ENCODE measurements around the gene SCP2D1. TPM values are rescaled to one million over a fixed set of nuclear protein-coding genes. Genes with fewer than 3 reads are reported as not detected.
A peak's percentile ranks its signal among the peaks of the same experiment; 100 is the strongest.

Gene SCP2D1
- polyA plus RNA-seq, 3 donors, result not detected

DNA sequence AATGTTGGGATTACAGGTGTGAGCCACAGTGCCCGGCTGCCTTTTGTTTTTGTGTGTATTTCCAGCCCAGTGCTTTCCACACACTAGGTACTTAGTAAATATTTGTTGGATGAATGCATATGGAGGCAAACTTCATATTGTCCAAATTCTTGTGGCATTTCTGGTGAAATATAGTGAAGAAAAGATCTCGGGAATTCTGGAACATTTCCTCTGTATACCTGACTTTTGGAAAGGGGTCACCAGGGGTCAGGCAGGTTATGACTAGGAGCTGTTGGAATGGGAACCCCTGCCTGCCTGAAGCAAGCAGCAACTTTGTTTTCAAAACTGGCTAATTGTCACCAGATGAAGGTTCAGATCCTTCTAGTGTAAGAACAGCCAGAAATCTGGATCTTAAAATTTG, 12.1 kb upstream of the SCP2D1 start:
- no CpG with 5 or more reads among the region's 2 CpGs for WGBS (ENCODE audit: insufficient coverage)
- H3K4me2 ChIP-seq (replicated peaks; ENCODE audit: extremely low read depth, low read length, poor library complexity, severe bottlenecking), result no peak overlapping the region
- H3K4me3 Mint-ChIP-seq, result no peak overlapping the region

DNA sequence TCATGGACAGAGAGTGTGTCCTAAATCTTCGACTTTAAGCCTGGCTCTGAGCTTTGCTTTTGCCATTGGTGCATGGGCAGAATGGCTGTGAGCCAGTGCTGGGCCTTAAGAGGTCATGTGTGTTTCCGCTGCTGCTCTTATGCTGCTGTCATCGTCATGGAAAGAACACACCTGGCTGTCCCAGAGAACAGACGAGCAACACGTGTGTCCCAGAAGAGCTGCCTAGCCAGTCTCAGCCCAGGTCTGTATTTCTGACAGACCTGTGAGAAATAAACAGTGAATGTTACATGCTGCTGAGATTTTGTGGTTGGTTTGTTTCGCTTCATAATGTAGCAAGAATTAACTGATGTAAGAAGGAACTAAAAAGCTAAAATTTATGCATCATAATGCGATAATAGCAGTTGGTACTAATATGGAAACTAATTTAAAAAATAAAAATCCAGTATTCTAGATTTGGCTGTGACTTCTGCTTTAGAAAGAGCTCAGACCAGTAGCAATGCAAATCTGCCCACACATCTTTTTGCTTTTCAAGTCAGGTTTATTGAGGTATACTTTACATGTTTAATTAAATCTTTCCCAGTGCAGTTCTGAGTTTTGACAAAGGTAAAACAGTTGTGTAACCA, 11.5 kb upstream of the SCP2D1 start:
- intact Hi-C loops (cut with micrococcal nuclease), result no loop called here
- Histone ChIP-seq H3K27ac (ENCODE audit: low read depth in 1 of 2, low read length in 2 of 2) (no peak overlapping the region), H2AFZ (ENCODE audit: insufficient read depth, low read depth, low read length, poor library complexity, severe bottlenecking) (no peak overlapping the region), H3K4me3 (replicated peaks in 1 of 3; ENCODE audit: low read depth in 2 of 3, low read length in 3 of 3) (no peak overlapping the region), H3K4me1 (ENCODE audit: control insufficient read depth in 1 of 2, insufficient read depth in 2 of 2, low read length in 2 of 2) (no peaks in the 10 kb centered on the region), H3K4me2 (replicated peaks; ENCODE audit: extremely low read depth, low read length, poor library complexity, severe bottlenecking) (no peak overlapping the region), H4K20me1 (ENCODE audit: insufficient read depth, low read length) (no peaks in the 10 kb centered on the region), H3K9ac (ENCODE audit: insufficient read depth, low read length, poor library complexity, severe bottlenecking) (no peak overlapping the region), H3K9me3 (replicated peaks in 1 of 2; ENCODE audit: control insufficient read depth in 1 of 2, insufficient read depth in 1 of 2, low read length in 2 of 2) (no peaks in the 10 kb centered on the region), H3K27me3 (ENCODE audit: control insufficient read depth in 2 of 2, insufficient read depth in 2 of 2, low read length in 2 of 2) (no peaks in the 10 kb centered on the region), H3K36me3 (replicated peaks in 1 of 2; ENCODE audit: control insufficient read depth in 1 of 2, insufficient read depth in 2 of 2, low read length in 2 of 2) (no peaks in the 10 kb centered on the region), H3K79me2 (ENCODE audit: insufficient read depth, low read length) (no peaks in the 10 kb centered on the region)
- peaks cover 0 to 2% (median 0%) of the 10 kb centered on the region in 7 donors for H3K9me3 Mint-ChIP-seq
- H3K27ac Mint-ChIP-seq, result no peak overlapping the region
- TF ChIP-seq CTCF (IDR thresholded peaks at IDR 0.05), result no peak
- peaks cover 3 to 8% (median 4%) of the 10 kb centered on the region in 3 donors for H3K27me3 Mint-ChIP-seq (ENCODE audit: low read depth in 3 of 3)
- 87% methylated on average over 5 of the region's 7 CpGs for WGBS (ENCODE audit: insufficient coverage)
- H3K4me1 Mint-ChIP-seq, result no peaks in the 10 kb centered on the region
- H3K4me3 Mint-ChIP-seq, result no peak overlapping the region
- H3K36me3 Mint-ChIP-seq, result no peaks in the 10 kb centered on the region
- DNase-seq, result no peak

More for the DNA sequence above, 12.1 kb upstream of the SCP2D1 start:
- Histone ChIP-seq H3K27me3 (ENCODE audit: control insufficient read depth in 2 of 2, insufficient read depth in 2 of 2, low read length in 2 of 2) (no peaks in the 10 kb centered on the region), H3K79me2 (ENCODE audit: insufficient read depth, low read length) (no peaks in the 10 kb centered on the region), H4K20me1 (ENCODE audit: insufficient read depth, low read length) (no peaks in the 10 kb centered on the region), H3K9me3 (replicated peaks in 1 of 2; ENCODE audit: control insufficient read depth in 1 of 2, insufficient read depth in 1 of 2, low read length in 2 of 2) (no peaks in the 10 kb centered on the region), H3K27ac (ENCODE audit: low read depth in 1 of 2, low read length in 2 of 2) (no peak overlapping the region), H2AFZ (ENCODE audit: insufficient read depth, low read depth, low read length, poor library complexity, severe bottlenecking) (no peak overlapping the region), H3K4me3 (replicated peaks in 1 of 3; ENCODE audit: low read depth in 2 of 3, low read length in 3 of 3) (no peak overlapping the region), H3K4me1 (ENCODE audit: control insufficient read depth in 1 of 2, insufficient read depth in 2 of 2, low read length in 2 of 2) (no peaks in the 10 kb centered on the region), H3K9ac (ENCODE audit: insufficient read depth, low read length, poor library complexity, severe bottlenecking) (no peak overlapping the region), H3K36me3 (replicated peaks in 1 of 2; ENCODE audit: control insufficient read depth in 1 of 2, insufficient read depth in 2 of 2, low read length in 2 of 2) (no peaks in the 10 kb centered on the region)
- peak overlapping the region in 2 of 7 donors; percentile 31 to 36 for H3K27ac Mint-ChIP-seq
- intact Hi-C loops (cut with micrococcal nuclease), result no loop called here
- no peaks in the 10 kb centered on the region for H3K4me1 Mint-ChIP-seq
- no peak for TF ChIP-seq CTCF (IDR thresholded peaks at IDR 0.05)
- H3K9me3 Mint-ChIP-seq, result peaks cover 0 to under 1% (median 0%) of the 10 kb centered on the region in 7 donors
- DNase-seq, result no peak
- H3K27me3 Mint-ChIP-seq (ENCODE audit: low read depth in 3 of 3), result peaks cover 4 to 8% (median 5%) of the 10 kb centered on the region in 3 donors
- no peaks in the 10 kb centered on the region for H3K36me3 Mint-ChIP-seq

Data from CD14-positive monocyte (primary cell).